Fibroblast of skin of right quadriceps (primary cell): Measurements from ENCODE around the gene TRIM38.
A peak's percentile ranks its signal among the peaks of the same experiment; 100 is the strongest.

ENCODE experiments used
- DNase-seq: peaks from one replicate; pipeline ENCODE4 v3.0.0-alpha.2; 2013

Gene TRIM38

DNA sequence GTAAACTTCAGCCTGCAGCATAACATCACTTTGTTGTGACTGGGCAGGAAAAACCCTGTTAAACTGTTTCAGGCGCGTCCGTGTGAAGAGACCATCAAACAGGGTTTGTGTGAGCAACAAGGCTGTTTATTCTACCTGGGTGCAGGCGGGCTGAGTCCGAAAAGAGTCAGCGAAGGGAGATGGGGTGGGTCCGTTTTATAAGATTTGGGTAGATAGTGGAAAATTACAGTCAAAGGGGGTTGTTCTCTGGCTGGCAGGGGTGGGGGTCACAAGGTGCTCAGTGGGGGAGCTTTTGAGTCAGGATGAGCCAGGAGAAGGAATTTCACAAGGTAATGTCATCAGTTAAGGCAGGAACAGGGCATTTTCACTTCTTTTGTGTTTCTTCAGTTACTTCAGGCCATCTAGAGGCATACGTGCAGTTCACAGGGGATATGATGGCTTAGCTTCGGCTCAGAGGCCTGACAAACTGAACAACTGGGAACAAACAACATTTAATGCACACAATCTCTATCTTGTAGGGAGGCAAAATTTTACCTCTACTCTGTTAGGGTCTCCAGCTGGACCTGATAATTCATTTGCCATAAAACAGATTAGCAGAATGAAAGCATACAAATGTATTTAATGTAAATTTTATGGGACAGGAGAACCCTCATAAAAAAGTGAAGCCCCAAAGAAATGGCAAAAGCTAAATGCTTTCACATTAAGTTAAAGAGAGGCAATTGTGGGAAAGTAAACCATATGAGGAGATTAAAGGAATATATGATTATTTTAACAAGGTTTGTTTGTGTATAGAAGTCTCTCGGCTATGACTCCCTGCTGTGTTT lies 66.4 kb downstream of the TRIM38 start:
- no peak for DNase-seq

DNA sequence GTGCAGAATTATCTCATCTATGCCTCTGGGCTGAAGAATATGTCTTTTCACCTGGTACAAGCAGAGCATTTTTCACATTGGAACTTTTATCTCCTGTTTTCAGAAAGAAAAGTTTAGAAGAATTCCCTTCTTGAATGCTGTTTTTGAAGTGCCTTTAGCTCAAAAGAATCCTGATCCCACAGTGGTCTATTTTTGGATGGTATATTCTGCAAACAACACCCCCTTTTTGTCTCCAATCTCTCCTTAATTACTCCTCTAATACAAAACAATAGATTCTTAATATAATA lies 66.9 kb downstream of the TRIM38 start:
- DNase-seq: no peak

DNA sequence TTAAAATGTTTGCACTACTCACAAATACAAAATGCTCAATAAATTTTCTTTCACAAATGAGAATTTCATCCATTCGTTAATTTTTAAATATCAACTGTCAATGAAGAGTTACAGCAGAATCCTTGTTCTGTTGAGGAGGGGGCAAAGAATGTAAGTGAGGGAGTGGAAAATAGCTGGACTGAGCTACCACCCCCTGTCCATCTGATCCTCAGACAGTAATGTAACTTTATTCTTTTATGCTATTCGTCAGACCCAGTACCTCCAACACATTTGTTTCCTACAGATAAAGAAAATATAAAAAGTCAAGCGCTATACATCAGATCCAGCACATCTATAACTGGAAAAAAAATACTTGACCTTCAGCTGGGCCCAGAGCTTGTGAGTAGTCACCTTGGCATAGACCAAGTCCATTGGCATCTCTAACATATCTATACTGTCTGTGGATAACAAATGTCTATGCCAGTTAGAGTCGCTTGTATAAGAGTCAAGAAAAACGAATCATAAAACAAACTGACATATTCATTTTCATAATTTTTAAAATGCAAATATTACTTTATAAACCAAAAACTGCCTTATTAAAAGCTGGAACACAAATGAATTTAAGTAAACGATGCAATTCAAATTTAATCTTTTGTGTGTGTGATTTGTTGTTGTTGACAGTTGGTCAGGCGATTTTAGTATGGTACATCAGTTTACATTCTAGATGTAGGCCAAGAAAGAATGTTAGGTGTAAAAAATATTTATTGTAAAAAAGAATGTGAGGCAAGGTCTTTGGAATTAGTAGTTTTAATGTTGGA lies 67.5 kb downstream of the TRIM38 start:
- DNase-seq: no peak

DNA sequence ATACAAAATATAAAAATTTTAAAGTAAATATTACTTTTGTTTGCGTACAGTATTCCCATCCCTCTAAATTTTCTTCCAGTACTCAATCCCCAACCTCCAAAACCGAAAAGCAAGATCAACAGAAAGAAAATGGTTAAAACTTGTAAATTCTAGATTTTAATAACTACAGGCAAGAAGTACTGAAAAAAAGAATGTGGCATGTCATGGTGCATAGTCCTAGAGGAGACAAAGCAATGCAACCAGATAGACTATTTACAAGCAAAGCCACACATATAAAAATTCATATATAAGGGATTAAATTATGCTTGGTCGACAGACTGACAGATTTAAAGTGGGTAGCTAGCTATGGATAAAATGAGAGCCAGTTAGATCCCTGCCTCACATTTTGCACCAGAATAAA lies 68.1 kb downstream of the TRIM38 start:
- peak; percentile 40 for DNase-seq

DNA sequence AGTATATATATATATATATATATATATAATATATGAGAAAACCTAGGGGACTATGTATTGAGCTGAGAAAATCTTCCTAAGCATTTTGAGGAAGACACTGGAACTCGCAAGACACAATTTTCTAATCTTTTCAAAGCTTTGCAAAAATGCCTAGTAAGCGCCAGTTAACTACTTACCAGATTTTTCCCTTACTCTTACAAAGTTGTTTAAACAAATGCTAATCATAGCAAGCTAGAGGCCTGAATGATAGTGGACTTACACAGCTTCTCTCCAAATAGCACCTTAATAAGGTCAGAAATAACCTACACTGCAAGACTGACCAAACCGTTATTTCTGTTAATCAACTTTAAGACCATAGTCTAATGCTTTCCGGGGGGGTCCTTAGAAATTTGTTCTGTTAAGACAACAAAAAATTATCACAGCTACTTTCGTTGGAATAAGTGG lies 68.6 kb downstream of the TRIM38 start:
- peak; percentile 44 for DNase-seq

DNA sequence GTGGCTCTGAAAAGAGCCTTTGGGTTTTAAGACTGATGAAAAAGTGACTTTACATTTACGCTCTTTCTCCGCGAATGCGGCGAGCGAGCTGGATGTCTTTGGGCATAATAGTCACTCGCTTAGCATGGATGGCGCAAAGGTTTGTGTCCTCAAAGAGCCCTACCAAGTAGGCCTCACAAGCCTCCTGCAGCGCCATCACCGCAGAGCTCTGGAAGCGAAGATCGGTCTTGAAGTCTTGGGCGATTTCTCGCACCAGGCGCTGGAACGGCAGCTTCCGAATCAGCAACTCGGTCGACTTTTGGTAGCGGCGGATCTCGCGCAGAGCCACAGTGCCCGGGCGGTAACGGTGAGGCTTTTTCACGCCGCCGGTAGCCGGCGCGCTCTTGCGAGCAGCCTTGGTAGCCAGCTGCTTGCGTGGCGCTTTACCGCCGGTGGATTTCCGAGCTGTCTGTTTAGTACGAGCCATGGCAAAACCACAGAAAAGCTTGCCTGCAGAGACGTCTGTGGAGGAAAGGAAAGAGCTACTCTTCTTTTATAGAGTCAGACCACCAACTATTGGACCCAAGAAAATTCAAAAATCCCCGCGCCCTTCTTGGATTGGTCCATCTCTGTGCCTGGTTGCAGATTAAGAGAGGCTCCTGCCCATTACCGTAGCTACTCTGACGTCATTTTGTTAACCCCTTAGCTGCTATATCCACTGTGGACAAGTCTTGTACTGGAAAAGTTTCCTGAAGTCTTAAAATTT lies 69.2 kb downstream of the TRIM38 start:
- DNase-seq: peak; percentile 99

DNA sequence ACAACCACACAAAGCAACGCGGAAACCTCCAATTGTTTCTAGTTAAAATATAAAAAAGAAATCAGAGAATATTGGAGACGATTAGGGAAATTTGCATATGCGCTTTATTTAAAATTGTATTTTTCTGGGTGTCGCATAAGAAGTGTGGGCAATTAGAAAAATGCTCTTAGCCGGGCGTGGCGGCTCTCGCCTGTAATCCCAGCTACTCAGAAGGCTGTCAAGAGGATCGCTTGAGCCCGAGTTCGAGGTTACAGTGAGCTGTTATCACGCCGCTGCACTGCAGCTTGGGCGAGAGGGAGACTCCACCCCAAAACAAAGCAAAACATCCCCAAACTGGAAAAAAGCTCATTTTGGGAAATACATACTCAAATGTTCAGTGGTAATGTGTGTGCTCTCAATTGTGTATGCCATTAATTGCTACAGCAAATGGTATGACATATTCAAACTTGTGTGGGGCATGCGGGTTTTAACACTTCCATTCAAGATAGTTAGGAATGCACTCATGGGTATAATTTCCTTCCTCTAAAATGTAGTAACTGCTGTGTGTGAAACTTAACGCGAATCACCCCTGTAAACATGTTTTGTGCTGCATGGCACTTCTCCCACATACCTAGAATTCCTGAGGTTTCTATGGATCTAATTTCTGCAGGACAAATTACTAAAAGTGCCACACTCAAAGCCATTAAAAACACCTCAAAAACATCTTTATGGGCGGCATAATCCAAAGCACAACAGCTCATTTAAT lies 69.9 kb downstream of the TRIM38 start:
- DNase-seq: peak; percentile 84

DNA sequence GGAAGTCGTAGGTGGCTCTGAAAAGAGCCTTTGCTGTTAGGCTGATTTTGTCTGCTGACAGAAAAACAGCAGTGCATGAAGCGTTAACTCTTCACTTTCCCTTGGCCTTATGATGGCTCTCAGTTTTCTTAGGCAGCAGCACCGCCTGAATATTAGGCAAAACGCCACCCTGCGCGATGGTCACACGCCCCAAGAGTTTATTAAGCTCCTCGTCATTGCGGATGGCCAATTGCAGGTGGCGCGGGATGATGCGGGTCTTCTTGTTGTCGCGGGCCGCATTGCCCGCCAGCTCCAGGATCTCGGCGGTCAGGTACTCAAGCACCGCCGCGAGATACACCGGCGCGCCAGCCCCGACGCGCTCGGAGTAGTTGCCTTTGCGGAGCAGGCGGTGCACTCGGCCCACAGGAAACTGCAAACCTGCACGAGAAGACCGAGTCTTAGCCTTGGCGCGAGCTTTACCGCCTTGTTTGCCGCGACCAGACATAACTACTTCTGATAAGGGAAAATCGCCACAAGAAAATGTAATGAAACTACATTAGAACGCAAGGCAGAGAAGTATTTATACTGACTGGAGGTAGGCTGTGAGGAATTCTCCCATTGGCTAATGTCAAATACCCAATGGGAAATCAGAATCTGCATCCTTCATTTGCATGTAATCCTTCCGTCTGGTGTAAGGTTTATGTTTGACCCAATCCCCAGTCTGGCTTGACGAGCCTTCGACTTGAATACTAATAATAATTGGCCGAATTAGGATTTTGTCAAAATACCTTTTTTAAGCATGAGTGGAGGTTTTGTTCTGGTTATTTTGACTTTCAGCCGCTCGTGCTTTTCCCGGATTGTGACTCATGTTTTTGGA lies 70.7 kb downstream of the TRIM38 start:
- DNase-seq: peak; percentile 99

DNA sequence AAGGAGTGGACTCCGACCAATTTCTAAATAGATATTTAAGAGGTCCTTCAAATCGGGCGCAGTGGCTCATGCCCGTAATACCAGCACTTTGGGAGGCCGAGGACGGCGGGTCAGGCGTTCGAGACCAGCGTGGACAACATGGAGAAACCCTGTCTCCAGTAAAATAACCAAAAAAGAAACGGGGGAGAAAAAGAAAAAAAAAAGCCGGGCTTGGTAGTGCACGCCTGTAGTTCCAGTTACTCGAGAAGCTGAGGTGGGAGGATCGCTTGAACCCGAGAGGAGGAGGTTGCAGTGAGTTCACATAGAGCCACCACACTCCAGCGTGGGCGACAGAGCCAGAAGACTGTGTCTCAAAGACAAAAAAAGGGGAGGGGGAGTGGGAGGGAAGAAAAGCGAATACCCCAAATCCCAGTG lies 71.3 kb downstream of the TRIM38 start:
- no peak for DNase-seq

DNA sequence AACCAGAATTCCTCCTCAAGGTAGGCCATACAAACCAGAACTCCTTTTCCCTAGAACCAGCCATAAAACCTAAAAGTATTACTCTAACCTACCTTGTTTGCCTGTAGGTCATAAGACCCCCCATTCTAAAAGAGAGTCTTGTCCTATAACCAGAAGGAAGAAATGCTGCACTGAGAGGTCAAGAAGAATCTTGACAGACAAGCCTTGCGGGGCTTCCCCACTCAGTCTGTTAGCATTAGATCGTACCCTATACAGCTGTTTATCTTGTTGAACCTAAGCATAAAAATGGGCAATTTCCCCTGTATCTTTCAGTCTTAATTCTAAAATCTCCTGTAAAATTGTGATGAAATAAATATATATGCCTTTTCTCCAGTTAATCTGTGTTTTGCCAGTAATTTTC lies 72.3 kb downstream of the TRIM38 start:
- DNase-seq: no peak
